DMS53 treated with DMSO at 0.1 percent for 48 hours (cell line): ENCODE results near the gene IQCC.

Experiments
- DNase-seq: peaks from one replicate; lab custom pipeline; 2025; ENCODE audit not compliant: unreplicated experiment; lab: John Stamatoyannopoulos, UW

IQCC gene

GRCh38 chr1:32255072-32256071, 49.9 kb downstream of the IQCC start:
- DNase-seq: no peak

DNA sequence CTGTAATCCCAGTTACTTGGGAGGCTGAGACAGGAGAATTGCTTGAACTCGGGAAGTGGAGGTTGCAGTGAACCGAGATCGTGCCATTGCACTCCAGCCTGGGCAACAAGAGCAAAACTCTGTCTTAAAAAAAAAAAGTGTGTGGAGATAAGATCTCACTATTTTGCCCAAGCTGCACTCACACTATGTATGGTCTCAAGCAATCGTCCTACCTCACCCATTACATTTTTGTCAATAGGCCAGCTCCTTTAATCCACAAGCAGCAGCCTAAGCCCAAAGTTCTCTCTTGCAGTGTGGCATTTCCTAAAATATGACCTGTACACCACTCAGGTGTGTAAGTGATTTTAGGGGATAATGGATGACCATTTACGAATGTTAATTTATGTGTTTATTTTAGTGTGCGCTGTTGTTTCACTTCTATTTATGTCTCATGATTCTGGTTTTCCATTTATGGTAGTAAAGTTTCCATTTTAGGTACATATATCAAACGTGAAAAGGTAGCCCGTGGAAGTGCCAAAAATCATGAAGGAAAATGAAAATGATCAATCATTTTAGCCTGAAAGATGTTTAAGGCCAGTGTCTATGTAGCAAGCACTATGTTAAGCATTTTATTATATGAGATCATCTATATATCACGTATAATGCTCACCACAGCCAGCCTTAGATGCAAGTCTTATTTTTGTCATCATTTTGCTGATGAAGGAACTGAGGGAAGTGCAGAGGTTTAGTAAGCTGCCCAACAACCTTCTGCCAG, 51.2 kb downstream of the IQCC start:
- DNase-seq: no peak

DNA sequence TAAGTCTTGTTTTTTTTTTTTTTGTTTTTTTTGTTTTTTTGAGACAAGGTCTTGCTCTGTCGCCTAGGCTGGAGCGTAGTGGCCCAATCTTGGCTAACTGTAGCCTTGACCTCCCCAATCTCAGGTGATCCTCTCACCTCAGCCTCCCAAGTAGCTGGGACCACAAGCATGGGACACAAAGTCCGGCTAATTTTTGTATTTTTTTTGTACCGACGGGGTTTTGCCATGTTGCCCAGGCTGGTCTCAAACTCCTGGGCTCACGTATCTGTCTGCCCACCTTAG, 51.7 kb downstream of the IQCC start:
- DNase-seq: no peak
